Measurements from ENCODE around the gene SLC25A34.

The SLC25A34 gene

GRCh38 chr1:15731735-15732685, 4.0 kb upstream of the SLC25A34 start:
- in situ Hi-C loops (cut with HindIII; ENCODE audit: low sequenced_read_pairs): no loop called here

GRCh38 chr1:15732686-15733081, 3.4 kb upstream of the SLC25A34 start:
- in situ Hi-C loops (cut with HindIII; ENCODE audit: low sequenced_read_pairs): no loop called here

GRCh38 chr1:15733218-15733725, 2.8 kb upstream of the SLC25A34 start:
- in situ Hi-C loops (cut with HindIII; ENCODE audit: low sequenced_read_pairs): no loop called here

- in situ Hi-C loops (cut with HindIII; ENCODE audit: low sequenced_read_pairs): no loop called here
Observed at GRCh38 chr1:15733726-15734226, 2.3 kb upstream of the SLC25A34 start.

GRCh38 chr1:15734296-15734695, 1.8 kb upstream of the SLC25A34 start:
- in situ Hi-C loops (cut with HindIII; ENCODE audit: low sequenced_read_pairs): no loop called here

GRCh38 chr1:15734901-15735300, 1.2 kb upstream of the SLC25A34 start:
- in situ Hi-C loops (cut with HindIII; ENCODE audit: low sequenced_read_pairs): no loop called here

- in situ Hi-C loops (cut with HindIII; ENCODE audit: low sequenced_read_pairs): no loop called here
Observed at GRCh38 chr1:15735304-15736037, 587 bp upstream of the SLC25A34 start.

- in situ Hi-C loops (cut with HindIII; ENCODE audit: low sequenced_read_pairs): no loop called here
Observed at GRCh38 chr1:15736892-15737261, 819 bp downstream of the SLC25A34 start.

- in situ Hi-C loops (cut with HindIII; ENCODE audit: low sequenced_read_pairs): no loop called here
Observed at GRCh38 chr1:15737324-15738319, 1.6 kb downstream of the SLC25A34 start.

- in situ Hi-C loops (cut with HindIII; ENCODE audit: low sequenced_read_pairs): no loop called here
Observed at GRCh38 chr1:15738416-15739113, 2.5 kb downstream of the SLC25A34 start.

GRCh38 chr1:15739259-15739658, 3.2 kb downstream of the SLC25A34 start:
- in situ Hi-C loops (cut with HindIII; ENCODE audit: low sequenced_read_pairs): no loop called here

GRCh38 chr1:15739745-15740144, 3.7 kb downstream of the SLC25A34 start:
- in situ Hi-C loops (cut with HindIII; ENCODE audit: low sequenced_read_pairs): no loop called here

- in situ Hi-C loops (cut with HindIII; ENCODE audit: low sequenced_read_pairs): no loop called here
Observed at GRCh38 chr1:15740924-15741850, 5.1 kb downstream of the SLC25A34 start.

- in situ Hi-C loops (cut with HindIII; ENCODE audit: low sequenced_read_pairs): no loop called here
Observed at GRCh38 chr1:15742339-15742801, 6.3 kb downstream of the SLC25A34 start, which contains the start of gene TMEM82. TMEM82 (plus strand) TSS chr1:15742499; CDS start chr1:15742560, 61 bp downstream.

GRCh38 chr1:15744122-15744679, 8.1 kb downstream of the SLC25A34 start:
- in situ Hi-C loops (cut with HindIII; ENCODE audit: low sequenced_read_pairs): no loop called here

- in situ Hi-C loops (cut with HindIII; ENCODE audit: low sequenced_read_pairs): no loop called here
Observed at GRCh38 chr1:15747378-15747777, 11.3 kb downstream of the SLC25A34 start.

- in situ Hi-C loops (cut with HindIII; ENCODE audit: low sequenced_read_pairs): no loop called here
Observed at GRCh38 chr1:15748264-15748663, 12.2 kb downstream of the SLC25A34 start.

Data from DLD1 (cell line).